ENCODE measurements around the gene YWHAH.

Gene YWHAH

GRCh38 chr22:31922534-31922933 is 21.8 kb upstream of the YWHAH start:
- in situ Hi-C loops (cut with HindIII; ENCODE audit: low sequenced_read_pairs) = no loop called here

DNA sequence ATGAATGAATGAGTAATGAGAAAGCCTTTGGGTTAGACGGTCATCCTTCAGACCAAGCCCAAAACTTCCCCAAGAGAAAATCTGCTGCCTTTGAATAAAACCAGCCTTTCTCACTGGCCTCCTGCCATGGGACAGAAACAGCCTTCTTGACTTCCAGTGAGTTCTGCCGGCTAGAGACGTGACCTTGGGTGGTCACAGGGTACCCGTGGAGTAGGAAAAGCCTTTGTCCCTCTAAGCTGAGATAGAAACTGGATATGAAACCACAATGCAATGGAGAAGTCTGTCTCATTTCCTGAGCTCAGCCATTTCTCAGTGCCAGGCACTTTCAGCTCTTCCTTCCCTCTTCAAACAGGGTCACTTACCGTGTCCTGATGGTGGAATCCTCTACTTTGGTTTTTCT is 21.2 kb upstream of the YWHAH start:
- in situ Hi-C loops (cut with HindIII; ENCODE audit: low sequenced_read_pairs) = no loop called here

DNA sequence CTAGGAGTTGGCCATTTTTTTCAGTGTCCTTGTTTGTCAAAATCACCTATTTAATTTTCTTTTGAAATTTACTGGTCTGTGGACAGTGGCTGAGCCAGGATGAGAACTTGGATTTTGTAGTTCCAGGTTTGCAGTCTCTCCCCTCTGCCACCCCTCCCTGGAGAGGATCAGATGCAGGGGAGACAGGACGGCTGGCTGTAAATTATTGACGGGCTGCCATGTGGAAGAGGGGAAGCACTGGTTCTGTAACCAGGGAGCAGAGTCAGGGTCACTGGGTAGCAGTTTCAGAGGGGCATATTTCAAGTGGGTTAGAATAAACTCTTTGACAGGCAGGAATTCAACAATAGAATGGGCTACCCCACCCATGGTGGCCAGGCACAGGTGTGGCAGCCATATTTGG is 20.6 kb upstream of the YWHAH start:
- in situ Hi-C loops (cut with HindIII; ENCODE audit: low sequenced_read_pairs) = no loop called here

DNA sequence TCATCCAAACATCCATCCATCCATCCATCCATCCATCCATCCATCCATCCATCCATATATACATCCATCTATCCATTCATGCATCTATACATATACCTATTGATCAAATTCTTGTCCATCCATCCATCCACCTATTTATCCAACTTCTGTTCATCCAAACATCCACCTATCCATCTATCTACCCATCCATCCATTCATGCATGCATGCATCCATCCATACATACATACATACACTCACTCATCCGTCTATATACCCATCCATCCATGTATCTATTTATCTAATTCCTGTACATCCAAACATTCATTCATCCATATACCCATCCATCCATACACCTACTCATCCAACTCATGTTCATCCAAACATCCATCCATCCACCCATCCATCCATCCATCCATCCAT is 19.3 kb upstream of the YWHAH start:
- in situ Hi-C loops (cut with HindIII; ENCODE audit: low sequenced_read_pairs) = no loop called here

- in situ Hi-C loops (cut with HindIII; ENCODE audit: low sequenced_read_pairs) = no loop called here
These were observed 18.3 kb upstream of the YWHAH start for GRCh38 chr22:31926024-31926423.

DNA sequence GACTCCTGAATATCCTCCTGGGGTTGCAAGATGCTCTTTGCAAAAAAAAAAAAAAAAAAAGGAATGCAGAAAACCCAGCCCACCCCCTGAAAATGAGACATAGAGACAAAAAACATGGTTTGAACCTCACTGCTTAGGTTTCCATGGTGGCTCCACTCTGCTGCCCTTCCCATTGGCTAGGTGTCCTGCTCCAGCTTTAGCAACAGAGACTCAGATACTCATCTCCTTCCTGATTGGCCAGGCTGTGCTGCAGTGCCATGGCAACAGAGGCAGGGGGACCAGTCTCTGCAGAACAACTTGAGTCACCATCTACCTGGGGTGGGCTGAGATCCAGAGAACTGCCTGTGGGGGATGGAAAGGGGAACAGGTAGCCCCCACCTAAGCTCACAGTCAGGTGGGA is 17.4 kb upstream of the YWHAH start:
- in situ Hi-C loops (cut with HindIII; ENCODE audit: low sequenced_read_pairs) = no loop called here

DNA sequence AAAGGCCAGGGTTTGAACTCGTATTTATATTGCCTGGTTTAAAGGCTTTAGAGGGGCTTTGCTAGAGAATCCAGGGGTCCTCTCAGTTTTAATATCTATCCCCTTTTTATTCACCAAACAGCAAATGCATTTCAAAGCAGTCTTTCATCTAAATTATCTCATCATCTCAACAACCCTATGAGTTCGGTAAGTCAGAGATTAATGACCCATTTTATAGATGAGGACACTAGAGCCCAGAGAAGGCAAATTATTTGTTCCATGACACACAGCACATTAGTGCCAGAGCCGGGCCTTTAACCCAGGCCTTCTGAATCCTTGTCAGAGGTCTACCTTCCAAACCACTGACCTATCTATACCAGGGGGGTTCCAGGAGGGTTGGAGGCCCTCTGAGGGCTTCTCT is 16.8 kb upstream of the YWHAH start:
- in situ Hi-C loops (cut with HindIII; ENCODE audit: low sequenced_read_pairs) = no loop called here

DNA sequence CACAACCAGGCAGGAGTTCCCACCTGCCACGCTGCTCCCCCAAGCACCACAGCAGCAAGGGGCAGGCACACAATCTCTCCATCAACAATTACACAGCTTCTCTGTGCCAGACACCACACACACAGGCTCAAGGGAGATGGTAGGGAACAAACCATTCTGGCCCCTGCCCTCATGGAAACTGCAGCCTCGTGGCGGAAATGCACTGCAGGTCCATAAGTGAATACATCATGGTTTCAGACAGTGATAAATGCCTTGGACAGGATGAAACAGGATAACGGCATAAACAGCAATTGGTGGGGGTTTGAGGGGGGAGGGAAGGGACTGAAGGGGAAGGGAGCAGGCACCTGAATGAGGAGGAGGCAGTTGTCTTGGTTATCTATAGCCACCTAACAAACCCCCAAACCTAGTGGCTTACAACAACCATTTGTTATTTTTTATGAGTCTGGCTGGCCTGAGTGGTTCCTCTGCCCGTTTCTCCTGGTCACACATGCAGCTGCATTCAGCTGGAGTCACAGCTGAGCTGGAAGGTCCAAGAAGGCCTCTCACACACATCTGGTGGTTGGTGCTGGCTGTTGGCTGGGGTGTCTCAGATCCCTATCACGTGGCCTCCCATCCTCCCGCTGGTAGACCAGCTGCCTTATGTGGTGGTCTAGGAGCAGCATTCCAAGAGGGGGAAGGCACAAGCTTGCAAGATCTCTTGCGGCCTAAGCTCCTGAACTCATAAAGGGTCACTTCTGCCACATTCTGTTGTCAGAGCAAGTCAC is 15.0 kb upstream of the YWHAH start:
- in situ Hi-C loops (cut with HindIII; ENCODE audit: low sequenced_read_pairs) = no loop called here

GRCh38 chr22:31932863-31933262 is 11.5 kb upstream of the YWHAH start:
- in situ Hi-C loops (cut with HindIII; ENCODE audit: low sequenced_read_pairs) = no loop called here

DNA sequence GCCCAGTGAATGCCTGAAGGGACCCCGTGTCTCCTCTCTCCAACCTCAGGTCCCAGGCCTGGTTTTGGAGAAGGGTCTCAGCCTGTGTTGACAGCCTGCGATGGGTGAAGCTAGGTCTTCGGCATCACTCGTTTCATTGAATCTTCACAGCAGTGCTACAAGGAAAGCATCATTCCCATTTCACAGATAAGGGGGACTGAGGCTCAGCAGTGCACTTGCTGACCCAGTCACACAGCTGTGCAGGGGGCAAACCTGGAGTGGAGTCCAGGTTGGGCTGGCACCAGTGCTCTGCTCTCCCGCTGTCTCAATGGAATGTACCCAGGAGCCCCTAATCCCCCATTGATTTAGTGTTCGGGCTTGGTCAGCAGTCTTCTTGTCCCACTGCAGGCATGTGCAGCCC is 10.9 kb upstream of the YWHAH start:
- in situ Hi-C loops (cut with HindIII; ENCODE audit: low sequenced_read_pairs) = no loop called here

DNA sequence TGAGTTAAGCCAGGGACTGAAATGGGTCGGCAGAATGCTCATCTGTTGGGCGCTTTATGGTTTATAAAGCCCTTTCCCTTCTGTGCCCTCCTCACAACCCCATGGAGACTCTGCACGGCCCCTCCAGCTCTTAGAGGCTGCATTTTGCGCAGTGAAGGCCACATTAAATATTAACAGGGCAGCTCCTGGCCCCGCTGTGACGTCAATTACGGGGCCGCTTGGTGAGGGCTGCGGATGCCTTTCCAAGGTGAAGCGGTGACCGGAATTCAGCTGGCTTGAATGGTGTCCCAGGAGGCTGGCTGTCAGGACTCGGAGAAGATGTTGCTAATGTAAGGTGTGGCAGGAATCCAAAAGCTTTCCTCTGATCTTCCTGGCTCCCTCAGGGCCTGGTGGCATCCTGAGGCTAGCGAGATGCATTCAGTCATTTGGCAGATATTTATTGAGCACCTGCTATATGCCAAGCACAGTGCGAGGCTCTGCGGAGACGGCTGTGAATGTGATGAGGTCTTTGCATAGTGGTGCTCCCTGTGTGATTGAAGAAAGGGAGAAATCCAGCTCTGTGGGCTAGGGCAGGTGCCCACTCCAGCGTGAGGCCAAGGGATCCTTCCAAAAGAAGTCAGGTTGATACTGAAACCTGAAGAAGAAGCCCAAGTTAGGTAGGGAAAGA is 10.4 kb upstream of the YWHAH start:
- in situ Hi-C loops (cut with HindIII; ENCODE audit: low sequenced_read_pairs) = no loop called here

DNA sequence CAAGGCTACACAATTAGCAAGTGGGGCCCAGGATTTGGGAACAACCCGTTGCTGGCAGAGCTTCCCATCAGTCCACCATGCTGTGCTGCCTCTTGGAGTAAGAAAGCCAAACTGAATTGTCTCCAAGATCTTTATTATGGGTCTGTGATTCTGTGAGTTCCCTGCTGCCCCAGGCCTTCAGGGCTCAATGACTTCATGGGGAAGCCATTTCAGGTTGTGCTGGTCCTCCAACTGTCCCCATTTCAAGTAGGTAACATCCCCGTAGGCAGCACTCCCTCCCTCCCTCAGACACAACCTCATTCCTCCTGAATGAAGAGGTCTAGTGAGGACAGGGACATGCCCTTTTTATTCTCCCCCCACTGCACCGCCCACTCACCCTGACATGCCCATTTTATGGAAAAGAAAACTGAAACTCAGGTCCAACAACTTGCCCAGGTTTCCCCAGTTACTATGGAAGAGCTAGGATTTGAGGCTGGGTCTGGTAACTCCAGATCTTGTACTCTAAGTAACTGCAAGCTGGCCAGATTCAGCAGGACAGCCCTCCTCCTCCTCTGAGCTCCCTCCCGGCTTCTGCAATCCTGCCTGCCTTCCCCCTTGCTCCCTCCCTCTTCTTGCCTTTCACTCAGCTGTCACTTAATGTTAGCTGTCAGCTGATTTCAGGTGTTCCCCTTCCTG is 8.2 kb upstream of the YWHAH start:
- in situ Hi-C loops (cut with HindIII; ENCODE audit: low sequenced_read_pairs) = no loop called here

GRCh38 chr22:31937341-31937740 is 7.0 kb upstream of the YWHAH start:
- in situ Hi-C loops (cut with HindIII; ENCODE audit: low sequenced_read_pairs) = no loop called here

- in situ Hi-C loops (cut with HindIII; ENCODE audit: low sequenced_read_pairs) = no loop called here
These were observed 6.0 kb upstream of the YWHAH start for GRCh38 chr22:31938296-31938695.

DNA sequence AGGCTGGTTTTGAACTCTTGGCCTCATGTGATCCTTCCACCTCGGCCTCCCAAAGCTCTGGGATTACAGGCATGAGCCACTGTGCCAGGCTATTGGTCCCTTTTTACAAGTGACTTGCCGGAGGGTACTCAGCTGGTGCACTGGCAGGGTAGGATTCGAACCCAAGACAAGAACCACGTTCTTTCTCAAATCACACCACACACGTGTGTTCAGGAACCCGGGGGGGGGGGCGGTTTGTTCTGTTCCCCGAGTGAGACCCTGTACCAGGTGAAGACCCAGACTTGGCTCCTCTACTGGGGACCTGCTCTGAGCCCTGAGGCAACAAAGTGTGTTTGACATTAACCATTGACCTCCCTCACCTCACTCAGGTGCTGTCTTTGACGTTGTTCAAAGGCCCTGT is 3.8 kb upstream of the YWHAH start:
- in situ Hi-C loops (cut with HindIII; ENCODE audit: low sequenced_read_pairs) = no loop called here

DNA sequence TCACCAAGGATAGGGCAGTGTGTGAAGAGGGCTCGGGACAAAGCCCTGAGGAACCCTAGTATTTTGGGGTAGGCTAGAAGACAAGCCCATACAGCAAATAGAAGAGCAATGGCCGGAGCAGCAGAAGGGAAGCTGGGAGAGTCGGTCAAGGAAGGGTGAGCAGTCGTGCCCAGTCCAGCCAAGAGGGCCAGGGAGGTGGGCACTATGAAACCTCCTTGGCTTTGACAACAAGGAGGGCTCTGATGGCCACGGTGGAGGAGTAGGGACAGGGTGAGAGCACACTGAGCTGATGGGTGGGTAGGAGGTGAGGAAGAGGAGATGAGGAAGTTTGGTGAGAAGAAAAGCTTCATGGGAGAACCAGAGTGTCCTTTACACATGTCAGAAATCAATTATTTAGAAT is 2.2 kb upstream of the YWHAH start:
- in situ Hi-C loops (cut with HindIII; ENCODE audit: low sequenced_read_pairs) = no loop called here

DNA sequence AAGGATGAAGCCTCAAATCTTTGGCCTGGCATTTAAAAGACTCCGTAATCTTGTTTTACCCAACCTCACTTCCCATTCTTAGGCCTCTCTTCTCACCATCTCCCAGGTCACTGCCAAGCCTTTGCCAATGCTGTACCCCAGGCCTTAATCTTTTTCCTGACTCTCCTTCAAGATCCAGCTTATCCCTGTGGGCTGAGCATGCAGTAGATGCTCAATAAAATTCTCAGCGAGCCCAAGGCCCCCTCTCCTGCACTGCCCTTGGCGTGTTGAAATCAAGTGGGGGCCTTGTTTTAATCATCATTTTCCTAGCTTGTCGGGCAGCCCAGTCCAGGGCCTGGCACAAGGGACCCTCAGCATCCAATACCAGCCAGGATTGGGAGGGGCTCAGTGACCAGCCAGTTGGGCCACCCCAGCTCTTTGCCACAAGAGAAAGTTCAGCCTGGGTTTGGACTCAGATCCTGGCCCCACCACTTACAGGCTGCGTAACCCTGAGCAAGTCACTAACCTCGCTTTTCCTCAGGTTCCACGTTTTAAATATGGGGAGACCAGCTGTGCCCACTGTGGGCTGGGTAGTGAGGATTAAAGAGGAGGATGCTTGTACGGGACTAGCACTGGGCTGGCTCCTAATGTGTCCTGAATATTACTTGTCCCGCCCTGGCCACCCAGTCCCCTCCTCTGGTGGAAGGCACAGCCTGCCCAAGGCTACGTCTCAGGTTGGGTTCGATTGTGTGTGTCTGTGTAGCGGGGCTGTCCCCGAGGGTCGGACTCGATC is 943 bp upstream of the YWHAH start:
- in situ Hi-C loops (cut with HindIII; ENCODE audit: low sequenced_read_pairs) = no loop called here

- in situ Hi-C loops (cut with HindIII; ENCODE audit: low sequenced_read_pairs) = no loop called here
These were observed 536 bp downstream of the YWHAH start for GRCh38 chr22:31944700-31945442.

GRCh38 chr22:31945443-31945855 is 1.1 kb downstream of the YWHAH start:
- in situ Hi-C loops (cut with HindIII; ENCODE audit: low sequenced_read_pairs) = no loop called here

- in situ Hi-C loops (cut with HindIII; ENCODE audit: low sequenced_read_pairs) = no loop called here
These were observed 1.8 kb downstream of the YWHAH start for GRCh38 chr22:31945971-31946680.
